ENCODE measurements around the gene CTRB2. TPM values are rescaled to one million over a fixed set of nuclear protein-coding genes. Genes with fewer than 3 reads are reported as not detected.

Gene CTRB2
- total RNA-seq, 1 donor from 2014 or later: not detected

DNA sequence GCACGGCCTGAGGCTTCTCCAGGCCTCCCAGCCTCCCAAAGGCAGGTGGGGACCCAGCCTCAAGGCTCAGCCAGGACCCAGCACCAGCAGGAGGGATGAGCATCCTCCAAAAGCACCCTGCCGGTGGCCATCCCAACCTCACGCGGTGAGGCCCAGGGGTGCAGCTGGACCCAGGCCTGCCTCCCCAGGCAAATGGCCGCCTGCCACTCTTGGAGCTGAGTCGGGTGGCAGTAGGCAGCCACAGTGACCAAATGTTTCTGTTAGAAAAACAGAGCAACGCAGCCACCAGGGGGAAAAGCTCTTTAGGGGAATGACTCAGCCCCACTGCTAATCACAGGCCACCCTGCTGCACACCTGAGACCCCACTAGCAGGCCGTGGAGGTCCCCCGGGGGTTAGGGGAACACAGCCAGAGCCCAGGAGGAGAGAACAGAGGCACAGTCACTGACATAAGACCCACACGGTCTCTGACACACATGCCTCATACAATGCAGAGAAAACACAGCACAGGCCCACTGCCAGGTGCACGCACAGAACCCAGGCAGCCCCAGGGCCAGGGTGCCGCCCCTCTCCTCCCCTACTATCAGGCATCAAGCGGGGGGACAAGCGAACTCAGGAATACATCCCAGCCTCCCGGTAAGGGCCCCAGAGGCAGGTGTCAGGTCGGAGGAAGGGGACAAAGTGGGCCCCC lies 32.0 kb upstream of the CTRB2 start:
- TF ChIP-seq, protein P1, sequence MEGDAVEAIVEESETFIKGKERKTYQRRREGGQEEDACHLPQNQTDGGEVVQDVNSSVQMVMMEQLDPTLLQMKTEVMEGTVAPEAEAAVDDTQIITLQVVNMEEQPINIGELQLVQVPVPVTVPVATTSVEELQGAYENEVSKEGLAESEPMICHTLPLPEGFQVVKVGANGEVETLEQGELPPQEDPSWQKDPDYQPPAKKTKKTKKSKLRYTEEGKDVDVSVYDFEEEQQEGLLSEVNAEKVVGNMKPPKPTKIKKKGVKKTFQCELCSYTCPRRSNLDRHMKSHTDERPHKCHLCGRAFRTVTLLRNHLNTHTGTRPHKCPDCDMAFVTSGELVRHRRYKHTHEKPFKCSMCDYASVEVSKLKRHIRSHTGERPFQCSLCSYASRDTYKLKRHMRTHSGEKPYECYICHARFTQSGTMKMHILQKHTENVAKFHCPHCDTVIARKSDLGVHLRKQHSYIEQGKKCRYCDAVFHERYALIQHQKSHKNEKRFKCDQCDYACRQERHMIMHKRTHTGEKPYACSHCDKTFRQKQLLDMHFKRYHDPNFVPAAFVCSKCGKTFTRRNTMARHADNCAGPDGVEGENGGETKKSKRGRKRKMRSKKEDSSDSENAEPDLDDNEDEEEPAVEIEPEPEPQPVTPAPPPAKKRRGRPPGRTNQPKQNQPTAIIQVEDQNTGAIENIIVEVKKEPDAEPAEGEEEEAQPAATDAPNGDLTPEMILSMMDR (IDR thresholded peaks at IDR 0.05; ENCODE audit: insufficient read depth, low read length, severe bottlenecking): peak; percentile 22
- FAIRE-seq: no peak
- no peak for DNase-seq (ENCODE audit: low read depth)
- H3K27me3 ChIP-seq (ENCODE audit: control insufficient read depth, insufficient read depth, low read length): no peaks in the 10 kb centered on the region
- peaks cover 30% of the 10 kb centered on the region for H3K36me3 ChIP-seq (ENCODE audit: control insufficient read depth, insufficient read depth, low read length)
- H3K4me3 ChIP-seq (ENCODE audit: low read depth, low read length): no peak overlapping the region

DNA sequence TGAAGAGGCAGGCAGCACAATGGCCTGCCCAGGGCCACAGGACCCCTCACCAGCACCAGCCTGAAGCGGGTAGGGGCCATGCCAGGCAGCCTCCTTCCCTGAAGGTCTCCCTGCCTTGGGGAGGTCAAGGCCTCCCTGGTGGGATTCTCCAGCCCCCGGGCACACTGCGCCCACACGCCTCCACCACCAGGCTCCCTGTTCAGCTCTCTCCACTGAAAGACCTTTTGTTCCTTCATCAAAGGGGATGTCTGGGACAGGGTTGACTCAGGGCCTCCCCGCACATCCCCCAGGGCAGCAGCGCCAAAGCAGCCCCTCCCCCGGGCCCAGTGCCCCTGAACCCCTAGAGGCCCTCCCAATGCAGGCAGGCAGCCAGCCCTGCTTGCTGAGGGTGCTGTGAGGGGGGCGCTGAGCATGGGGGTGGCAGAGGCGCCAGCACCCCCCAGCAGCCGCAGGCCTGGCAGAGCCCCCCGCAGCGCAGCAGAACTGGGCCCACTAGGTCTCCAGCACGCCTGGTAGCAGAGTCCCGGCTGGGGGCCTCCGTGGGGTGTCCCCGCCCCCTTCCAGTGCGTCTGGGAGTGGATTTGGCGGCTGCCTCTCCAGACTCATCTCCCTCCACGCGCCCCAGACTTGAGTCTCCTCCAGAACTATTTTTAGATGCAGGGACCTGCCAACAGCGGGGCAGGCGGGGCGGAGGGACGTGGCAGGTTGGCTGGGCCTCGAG lies 31.3 kb upstream of the CTRB2 start:
- Histone ChIP-seq H3K4me3 (ENCODE audit: low read depth, low read length) (no peak overlapping the region), H3K36me3 (ENCODE audit: control insufficient read depth, insufficient read depth, low read length) (peaks cover 34% of the 10 kb centered on the region), H3K27me3 (ENCODE audit: control insufficient read depth, insufficient read depth, low read length) (no peaks in the 10 kb centered on the region)
- TF ChIP-seq, protein P1 (IDR thresholded peaks at IDR 0.05; ENCODE audit: insufficient read depth, low read length, severe bottlenecking): no peak
- no peak for FAIRE-seq
- DNase-seq (ENCODE audit: low read depth): no peak

DNA sequence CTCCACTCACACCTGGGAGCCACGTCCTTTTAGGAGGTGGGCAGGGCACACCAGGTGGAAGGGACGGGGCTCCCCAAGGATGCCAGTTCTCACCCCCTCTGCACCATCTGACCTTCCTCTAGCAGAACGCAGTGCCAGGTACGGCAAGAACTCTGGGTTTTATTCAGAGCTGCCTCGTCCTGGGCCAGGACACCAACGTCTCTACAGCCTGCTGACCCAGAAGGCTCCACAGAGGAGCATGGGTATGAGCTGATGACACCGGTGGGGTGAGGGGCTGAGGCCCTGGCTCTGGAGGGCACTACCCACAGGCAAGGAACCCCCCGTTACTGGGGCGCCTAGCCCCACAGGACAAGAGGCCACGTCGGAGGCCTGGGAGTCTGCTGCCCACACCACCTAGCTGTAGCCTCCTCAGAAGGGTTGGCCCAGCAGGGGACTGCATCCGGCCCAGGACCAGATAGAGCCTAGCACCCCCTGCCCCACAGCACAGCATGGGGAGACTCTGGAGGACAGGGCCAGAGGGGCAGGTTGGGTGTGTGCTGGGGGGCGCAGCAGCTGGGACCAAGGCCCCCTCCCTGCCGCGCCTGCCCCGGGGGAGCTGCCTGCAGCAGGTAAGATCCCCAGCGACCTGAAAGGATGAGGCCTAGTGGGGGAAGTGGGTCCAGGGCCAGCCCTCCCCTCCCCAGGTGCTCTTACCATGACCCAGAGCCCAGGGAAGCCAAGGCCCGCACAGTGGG lies 30.6 kb upstream of the CTRB2 start:
- no peak for FAIRE-seq
- peaks cover 32% of the 10 kb centered on the region for H3K36me3 ChIP-seq (ENCODE audit: control insufficient read depth, insufficient read depth, low read length)
- TF ChIP-seq, protein P1 (IDR thresholded peaks at IDR 0.05; ENCODE audit: insufficient read depth, low read length, severe bottlenecking): no peak
- H3K4me3 ChIP-seq (ENCODE audit: low read depth, low read length): no peak overlapping the region
- DNase-seq (ENCODE audit: low read depth): no peak
- no peaks in the 10 kb centered on the region for H3K27me3 ChIP-seq (ENCODE audit: control insufficient read depth, insufficient read depth, low read length)

DNA sequence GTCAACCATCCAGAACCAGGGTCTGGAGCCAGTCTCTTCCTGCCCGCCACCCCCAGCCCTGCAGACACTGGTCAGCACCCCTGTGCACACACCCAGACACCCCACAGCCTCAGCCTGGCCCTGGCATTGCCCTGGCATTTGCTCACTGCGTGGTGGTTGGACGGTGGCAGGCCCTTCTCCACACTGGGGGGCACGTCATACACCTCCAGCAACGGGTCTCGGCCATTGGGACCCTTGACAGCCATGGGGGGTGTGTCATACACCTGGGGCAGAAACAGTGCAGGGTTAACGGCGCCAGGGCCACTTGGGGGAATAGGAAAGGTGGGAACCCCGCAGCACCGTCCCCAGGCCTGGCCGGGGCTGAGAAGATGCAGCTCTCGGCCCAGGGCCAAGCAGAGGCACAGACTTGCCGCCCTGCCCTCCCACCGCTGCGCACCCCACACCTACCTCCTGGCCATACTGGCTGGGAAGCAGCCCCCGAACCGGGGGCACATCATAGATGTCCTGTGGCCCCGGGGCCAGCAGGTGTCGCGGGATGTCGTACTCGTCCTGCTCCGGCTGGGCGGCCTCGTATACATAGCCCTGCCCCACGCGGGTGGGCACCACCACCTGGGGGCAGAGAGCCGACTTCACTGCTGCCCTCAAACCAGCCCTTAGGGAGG lies 29.9 kb upstream of the CTRB2 start:
- no peak for FAIRE-seq
- no peak for DNase-seq (ENCODE audit: low read depth)
- no peaks in the 10 kb centered on the region for H3K27me3 ChIP-seq (ENCODE audit: control insufficient read depth, insufficient read depth, low read length)
- peaks cover 26% of the 10 kb centered on the region for H3K36me3 ChIP-seq (ENCODE audit: control insufficient read depth, insufficient read depth, low read length)
- TF ChIP-seq, protein P1 (IDR thresholded peaks at IDR 0.05; ENCODE audit: insufficient read depth, low read length, severe bottlenecking): no peak
- no peak overlapping the region for H3K4me3 ChIP-seq (ENCODE audit: low read depth, low read length)

DNA sequence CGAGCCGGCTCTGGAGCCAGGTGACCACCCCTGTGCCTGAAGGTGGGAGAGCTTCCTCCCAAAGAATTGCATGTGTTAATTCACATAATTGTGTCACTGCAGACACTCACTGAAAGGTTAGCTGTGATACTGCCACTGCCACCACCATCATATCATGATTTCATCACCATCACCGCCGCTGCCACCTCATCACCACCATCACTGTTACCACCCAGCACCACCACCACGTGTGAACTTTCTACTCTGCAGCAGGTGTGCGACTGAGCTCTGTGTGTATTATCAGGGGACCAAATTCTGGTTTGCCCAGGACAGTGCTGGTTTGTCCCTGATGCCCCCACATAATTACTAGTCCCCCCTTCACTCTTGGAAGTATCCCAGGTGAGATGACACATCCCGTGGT lies 29.3 kb upstream of the CTRB2 start:
- TF ChIP-seq, protein P1 (IDR thresholded peaks at IDR 0.05; ENCODE audit: insufficient read depth, low read length, severe bottlenecking): no peak
- H3K4me3 ChIP-seq (ENCODE audit: low read depth, low read length): no peak overlapping the region
- DNase-seq (ENCODE audit: low read depth) (no peak), FAIRE-seq (no peak)
- H3K36me3 ChIP-seq (ENCODE audit: control insufficient read depth, insufficient read depth, low read length): peaks cover 21% of the 10 kb centered on the region
- no peaks in the 10 kb centered on the region for H3K27me3 ChIP-seq (ENCODE audit: control insufficient read depth, insufficient read depth, low read length)

All from bronchial epithelial cell (primary cell).